Measurements from ENCODE around the gene CACNA2D4.

CACNA2D4 gene, protein sequence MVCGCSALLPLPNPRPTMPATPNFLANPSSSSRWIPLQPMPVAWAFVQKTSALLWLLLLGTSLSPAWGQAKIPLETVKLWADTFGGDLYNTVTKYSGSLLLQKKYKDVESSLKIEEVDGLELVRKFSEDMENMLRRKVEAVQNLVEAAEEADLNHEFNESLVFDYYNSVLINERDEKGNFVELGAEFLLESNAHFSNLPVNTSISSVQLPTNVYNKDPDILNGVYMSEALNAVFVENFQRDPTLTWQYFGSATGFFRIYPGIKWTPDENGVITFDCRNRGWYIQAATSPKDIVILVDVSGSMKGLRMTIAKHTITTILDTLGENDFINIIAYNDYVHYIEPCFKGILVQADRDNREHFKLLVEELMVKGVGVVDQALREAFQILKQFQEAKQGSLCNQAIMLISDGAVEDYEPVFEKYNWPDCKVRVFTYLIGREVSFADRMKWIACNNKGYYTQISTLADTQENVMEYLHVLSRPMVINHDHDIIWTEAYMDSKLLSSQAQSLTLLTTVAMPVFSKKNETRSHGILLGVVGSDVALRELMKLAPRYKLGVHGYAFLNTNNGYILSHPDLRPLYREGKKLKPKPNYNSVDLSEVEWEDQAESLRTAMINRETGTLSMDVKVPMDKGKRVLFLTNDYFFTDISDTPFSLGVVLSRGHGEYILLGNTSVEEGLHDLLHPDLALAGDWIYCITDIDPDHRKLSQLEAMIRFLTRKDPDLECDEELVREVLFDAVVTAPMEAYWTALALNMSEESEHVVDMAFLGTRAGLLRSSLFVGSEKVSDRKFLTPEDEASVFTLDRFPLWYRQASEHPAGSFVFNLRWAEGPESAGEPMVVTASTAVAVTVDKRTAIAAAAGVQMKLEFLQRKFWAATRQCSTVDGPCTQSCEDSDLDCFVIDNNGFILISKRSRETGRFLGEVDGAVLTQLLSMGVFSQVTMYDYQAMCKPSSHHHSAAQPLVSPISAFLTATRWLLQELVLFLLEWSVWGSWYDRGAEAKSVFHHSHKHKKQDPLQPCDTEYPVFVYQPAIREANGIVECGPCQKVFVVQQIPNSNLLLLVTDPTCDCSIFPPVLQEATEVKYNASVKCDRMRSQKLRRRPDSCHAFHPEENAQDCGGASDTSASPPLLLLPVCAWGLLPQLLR

DNA sequence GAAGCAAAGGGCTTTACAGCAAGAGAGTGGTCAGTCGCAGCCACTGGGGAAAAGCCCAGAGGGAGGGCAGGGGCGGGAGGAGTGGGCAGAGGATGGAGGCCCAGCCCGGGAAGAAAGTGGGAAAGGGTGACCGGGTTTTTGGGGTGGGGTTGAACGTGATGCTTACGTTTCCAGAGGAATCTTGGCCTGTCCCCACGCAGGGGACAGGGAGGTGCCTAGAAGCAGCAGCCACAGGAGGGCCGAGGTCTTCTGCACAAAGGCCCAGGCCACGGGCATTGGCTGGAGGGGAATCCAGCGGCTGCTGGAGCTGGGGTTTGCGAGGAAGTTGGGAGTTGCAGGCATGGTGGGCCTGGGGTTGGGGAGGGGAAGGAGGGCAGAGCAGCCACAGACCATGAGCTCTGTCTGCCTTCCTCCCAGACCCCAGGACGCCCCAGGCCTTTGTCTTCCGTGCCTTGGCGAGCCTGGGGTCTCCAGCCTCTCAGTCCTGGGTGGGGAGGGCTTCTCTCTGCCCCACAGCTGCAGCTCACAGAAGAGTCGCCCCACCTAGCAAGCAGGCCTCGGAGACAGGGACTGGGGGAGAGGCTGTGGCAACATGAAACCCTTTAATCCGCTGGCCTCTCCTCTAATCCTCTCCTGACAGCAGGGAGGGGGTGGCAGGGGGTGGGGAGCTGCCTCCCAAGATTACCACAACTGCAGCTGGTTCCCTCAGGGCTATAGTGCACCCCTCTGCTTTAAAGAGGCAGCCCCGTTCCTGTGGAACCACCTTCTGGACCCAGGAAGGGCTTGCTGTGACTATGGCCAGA, at the start of gene CACNA2D4:
TSS of gene CACNA2D4 (minus strand) at position 572 of the 803 bp plus-strand sequence. CDS start at position 393, 179 bp downstream.
- no peaks in the 10 kb centered on the region for H3K9me3 ChIP-seq (ENCODE audit: control insufficient read depth, insufficient read depth, low read depth, low read length)
- H3K27ac ChIP-seq (ENCODE audit: low read depth, low read length) = no peak within 1 kb of the TSS
- H3K9ac ChIP-seq (ENCODE audit: low read length) = no peak within 1 kb of the TSS

DNA sequence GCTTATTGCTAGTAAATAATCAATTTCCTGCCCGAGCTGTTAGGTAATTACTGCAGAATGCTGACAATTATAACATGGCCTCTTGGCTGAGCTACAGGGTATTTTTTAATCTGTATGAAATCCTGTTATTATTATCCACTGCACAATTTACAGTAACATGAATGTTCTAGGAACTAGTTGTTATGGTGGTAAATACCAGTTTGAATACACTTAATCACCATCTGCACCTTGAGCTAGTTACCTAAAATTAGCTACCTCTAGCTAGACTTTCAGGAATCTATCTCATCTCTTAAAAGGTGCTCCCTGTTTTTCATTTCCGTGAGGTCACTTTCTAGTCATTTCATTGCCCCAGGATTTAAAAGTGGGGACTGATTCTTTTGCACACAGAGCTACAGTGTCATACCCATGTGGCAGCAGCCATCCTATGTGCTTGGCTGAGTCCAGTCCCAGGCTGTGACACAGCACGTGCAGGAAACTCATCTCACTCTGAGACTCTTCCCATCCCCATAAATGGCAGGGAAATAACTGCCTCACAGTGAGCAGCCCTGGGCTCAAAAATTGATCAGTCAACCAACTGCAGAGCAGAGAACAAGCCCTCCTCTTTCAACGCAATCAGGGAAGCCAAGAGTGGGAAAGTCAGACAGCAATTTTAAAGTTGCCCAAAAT, 48.2 kb upstream of the CACNA2D4 start:
- no peak overlapping the region for H3K9ac ChIP-seq (ENCODE audit: low read length)
- no peaks in the 10 kb centered on the region for H3K27me3 ChIP-seq (ENCODE audit: control insufficient read depth, insufficient read depth, low read length)
- H3K9me3 ChIP-seq (ENCODE audit: control insufficient read depth, insufficient read depth, low read depth, low read length) = no peaks in the 10 kb centered on the region
- no peak overlapping the region for H3K4me3 ChIP-seq (ENCODE audit: low read depth, low read length)
- peaks cover 23% of the 10 kb centered on the region for H3K36me3 ChIP-seq (ENCODE audit: control insufficient read depth, insufficient read depth, low read length)
- no peak overlapping the region for H3K27ac ChIP-seq (ENCODE audit: low read depth, low read length)
- peaks cover 9% of the 10 kb centered on the region; the same call in 1 of the 2 replicates for H3K4me1 ChIP-seq (ENCODE audit: control insufficient read depth, insufficient read depth, low read length)

More for the DNA sequence above, at the start of gene CACNA2D4:
- no peaks in the 10 kb centered on the region for H3K27me3 ChIP-seq (ENCODE audit: control insufficient read depth, insufficient read depth, low read length)
- peaks cover 10% of the 10 kb centered on the region; the same call in 1 of the 2 replicates for H3K4me1 ChIP-seq (ENCODE audit: control insufficient read depth, insufficient read depth, low read length)
- no peaks in the 10 kb centered on the region for H3K36me3 ChIP-seq (ENCODE audit: control insufficient read depth, insufficient read depth, low read length)
- H3K4me3 ChIP-seq (ENCODE audit: low read depth, low read length) = no peak within 1 kb of the TSS

DNA sequence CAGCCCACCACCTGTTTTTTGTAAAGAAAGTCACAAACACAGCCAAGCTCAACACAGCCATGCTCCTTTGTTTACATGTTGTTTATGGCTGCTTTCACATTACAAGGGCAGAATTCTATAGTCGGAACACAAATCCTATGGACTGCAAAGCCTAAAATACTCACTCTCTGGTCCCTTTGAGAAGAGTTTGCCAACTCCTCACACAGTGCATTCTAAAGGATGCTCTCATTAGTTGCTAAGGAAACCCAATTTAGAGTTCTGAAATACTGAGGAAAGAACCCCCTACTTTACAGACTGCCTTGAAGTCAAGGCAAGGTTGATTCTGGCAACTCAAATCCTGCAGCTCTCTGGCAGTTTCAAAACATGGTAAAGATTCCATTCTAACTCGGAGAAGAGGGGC, 47.5 kb upstream of the CACNA2D4 start:
- Histone ChIP-seq H3K9me3 (ENCODE audit: control insufficient read depth, insufficient read depth, low read depth, low read length) (no peaks in the 10 kb centered on the region), H3K4me1 (ENCODE audit: control insufficient read depth, insufficient read depth, low read length) (peaks cover 9% of the 10 kb centered on the region; the same call in 1 of the 2 replicates)

DNA sequence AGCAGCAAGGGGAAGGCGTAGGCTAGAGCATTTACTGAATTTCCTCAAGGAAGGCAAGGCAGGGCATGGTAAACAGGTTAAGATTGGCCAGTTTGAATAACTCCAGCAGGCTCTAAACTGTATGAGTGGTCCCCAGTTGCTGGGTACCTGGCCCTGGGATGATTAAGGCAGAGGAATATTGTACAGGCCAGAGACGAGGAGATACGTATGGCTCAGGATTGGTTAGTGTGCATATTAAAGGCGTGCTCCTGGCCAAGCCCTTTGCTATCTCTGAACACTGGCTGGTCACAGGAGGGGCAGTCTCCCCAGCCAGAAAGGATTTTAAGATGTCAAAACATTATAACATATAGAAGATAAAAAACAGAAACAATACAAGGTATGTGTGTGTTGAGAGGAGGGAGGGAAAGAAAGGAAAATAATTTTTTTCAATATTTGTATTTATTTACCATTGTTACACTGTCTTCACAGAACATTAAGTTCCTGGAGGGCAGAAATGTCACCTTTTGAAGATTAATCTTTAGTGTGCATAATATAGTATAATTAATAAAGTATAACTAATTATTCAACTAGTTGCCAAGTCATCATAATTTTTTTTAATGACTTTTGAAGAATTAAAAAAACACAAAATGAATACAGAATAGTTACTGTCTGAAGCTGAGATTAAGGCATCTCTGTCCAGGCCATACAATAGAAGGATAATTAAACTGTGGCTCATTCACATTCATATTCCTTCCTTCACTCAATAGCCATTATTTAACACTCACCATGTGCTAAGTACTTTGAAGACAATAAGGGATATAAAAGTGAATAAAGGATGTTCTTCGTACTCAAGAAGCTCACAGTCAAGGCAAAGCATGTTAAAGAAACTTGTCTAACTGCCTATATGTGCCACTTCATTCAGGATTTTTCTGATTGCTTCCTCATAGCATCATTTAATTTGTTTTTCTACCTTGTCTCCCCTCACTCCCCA, 43.9 kb upstream of the CACNA2D4 start:
- Histone ChIP-seq H3K4me3 (ENCODE audit: low read depth, low read length) (no peak overlapping the region), H3K4me1 (ENCODE audit: control insufficient read depth, insufficient read depth, low read length) (peaks cover 6% of the 10 kb centered on the region; the same call in 1 of the 2 replicates), H3K9ac (ENCODE audit: low read length) (no peak overlapping the region), H3K36me3 (ENCODE audit: control insufficient read depth, insufficient read depth, low read length) (peaks cover 28% of the 10 kb centered on the region), H3K9me3 (ENCODE audit: control insufficient read depth, insufficient read depth, low read depth, low read length) (peaks cover 6% of the 10 kb centered on the region), H3K27me3 (ENCODE audit: control insufficient read depth, insufficient read depth, low read length) (no peaks in the 10 kb centered on the region), H3K27ac (ENCODE audit: low read depth, low read length) (no peak overlapping the region)

More for the DNA sequence above, 47.5 kb upstream of the CACNA2D4 start:
- no peak overlapping the region for H3K9ac ChIP-seq (ENCODE audit: low read length)
- peaks cover 24% of the 10 kb centered on the region for H3K36me3 ChIP-seq (ENCODE audit: control insufficient read depth, insufficient read depth, low read length)
- H3K27me3 ChIP-seq (ENCODE audit: control insufficient read depth, insufficient read depth, low read length) = no peaks in the 10 kb centered on the region
- no peak overlapping the region for H3K27ac ChIP-seq (ENCODE audit: low read depth, low read length)
- no peak overlapping the region for H3K4me3 ChIP-seq (ENCODE audit: low read depth, low read length)

DNA sequence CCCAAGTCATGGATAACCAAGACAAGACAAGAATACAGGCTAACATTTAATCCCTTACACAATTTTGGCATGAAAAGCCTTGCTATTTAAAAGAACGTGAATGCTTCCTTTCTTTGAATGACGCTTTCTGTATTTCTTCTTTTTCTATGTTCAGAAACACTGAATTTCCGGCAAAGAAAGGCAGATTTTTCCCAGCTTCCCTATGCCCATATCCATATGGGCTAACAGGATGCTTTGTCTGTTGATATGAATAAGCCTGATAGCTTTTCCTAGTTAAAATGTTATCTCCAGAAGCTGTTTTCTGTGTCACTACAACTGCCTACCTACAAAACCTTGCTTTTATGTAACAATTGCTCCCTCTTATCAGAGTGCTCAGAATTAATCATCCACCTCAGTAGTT, 38.3 kb upstream of the CACNA2D4 start:
- H3K9ac ChIP-seq (ENCODE audit: low read length) = no peak overlapping the region
- no peaks in the 10 kb centered on the region for H3K4me1 ChIP-seq (ENCODE audit: control insufficient read depth, insufficient read depth, low read length)
- no peak overlapping the region for H3K4me3 ChIP-seq (ENCODE audit: low read depth, low read length)
- peaks cover 6% of the 10 kb centered on the region for H3K9me3 ChIP-seq (ENCODE audit: control insufficient read depth, insufficient read depth, low read depth, low read length)
- no peaks in the 10 kb centered on the region for H3K27me3 ChIP-seq (ENCODE audit: control insufficient read depth, insufficient read depth, low read length)
- peaks cover 22% of the 10 kb centered on the region for H3K36me3 ChIP-seq (ENCODE audit: control insufficient read depth, insufficient read depth, low read length)
- H3K27ac ChIP-seq (ENCODE audit: low read depth, low read length) = no peak overlapping the region

DNA sequence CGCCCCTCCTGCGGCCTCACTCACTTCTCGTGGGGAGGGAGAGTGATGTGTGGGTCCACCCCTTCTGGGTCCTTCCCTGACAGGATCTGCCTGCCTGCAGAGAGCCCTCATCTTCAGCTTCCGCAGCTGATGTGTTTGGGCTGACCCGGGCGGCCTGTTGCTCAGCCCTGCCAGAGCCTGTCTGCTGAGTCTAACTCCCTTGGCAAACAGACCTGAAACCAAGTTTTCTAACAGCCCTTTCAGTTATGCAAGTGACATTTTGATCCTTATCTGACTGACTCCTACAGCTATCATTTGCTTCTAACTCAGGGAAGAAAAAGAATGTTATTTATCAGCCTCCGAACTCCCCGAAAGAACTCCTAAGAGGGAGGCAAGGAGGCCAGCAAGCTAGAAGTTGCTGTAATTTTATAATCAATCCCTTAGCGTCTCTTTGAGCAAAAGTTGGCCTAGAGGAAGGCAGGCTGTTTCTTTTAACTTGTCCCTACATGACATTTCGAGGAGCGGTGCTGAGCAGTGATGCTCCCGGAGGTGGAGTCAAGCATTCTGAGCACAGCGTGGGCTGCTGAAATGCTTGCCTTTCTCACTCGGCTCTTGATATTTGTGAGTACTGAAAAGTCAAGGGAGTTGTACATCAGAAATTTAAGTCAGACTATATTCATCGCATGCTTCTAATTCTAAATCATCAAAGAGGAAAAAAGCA, 31.5 kb upstream of the CACNA2D4 start:
- H3K4me3 ChIP-seq (ENCODE audit: low read depth, low read length) = no peak overlapping the region
- peaks cover 74% of the 10 kb centered on the region for H3K36me3 ChIP-seq (ENCODE audit: control insufficient read depth, insufficient read depth, low read length)
- no peaks in the 10 kb centered on the region for H3K27me3 ChIP-seq (ENCODE audit: control insufficient read depth, insufficient read depth, low read length)
- H3K4me1 ChIP-seq (ENCODE audit: control insufficient read depth, insufficient read depth, low read length) = peaks cover 3% of the 10 kb centered on the region; the same call in 1 of the 2 replicates
- H3K27ac ChIP-seq (ENCODE audit: low read depth, low read length) = no peak overlapping the region
- H3K9ac ChIP-seq (ENCODE audit: low read length) = no peak overlapping the region
- H3K9me3 ChIP-seq (ENCODE audit: control insufficient read depth, insufficient read depth, low read depth, low read length) = no peaks in the 10 kb centered on the region

DNA sequence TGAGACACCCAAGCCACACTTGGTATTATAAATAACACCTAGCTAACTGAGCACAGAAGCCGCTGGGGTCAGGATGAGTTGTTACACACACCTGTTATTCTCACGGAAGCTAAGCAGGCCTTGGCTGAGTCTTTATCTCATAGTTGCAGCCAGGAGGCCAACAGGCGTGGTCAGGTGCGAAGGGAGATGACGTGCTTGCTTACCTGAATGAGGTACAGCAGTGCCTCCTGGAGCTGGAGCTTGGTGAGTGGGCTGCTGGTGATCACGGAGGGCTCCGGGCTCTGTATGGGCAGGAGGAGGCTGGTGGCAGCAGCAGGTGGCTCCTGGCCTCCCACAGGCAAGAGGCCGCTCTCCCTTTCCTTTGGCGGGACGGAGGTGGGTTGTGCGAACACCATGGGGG, 30.4 kb upstream of the CACNA2D4 start:
- H3K4me1 ChIP-seq (ENCODE audit: control insufficient read depth, insufficient read depth, low read length) = peaks cover 3% of the 10 kb centered on the region; the same call in 1 of the 2 replicates
- no peak overlapping the region for H3K27ac ChIP-seq (ENCODE audit: low read depth, low read length)
- H3K4me3 ChIP-seq (ENCODE audit: low read depth, low read length) = no peak overlapping the region
- peaks cover 71% of the 10 kb centered on the region for H3K36me3 ChIP-seq (ENCODE audit: control insufficient read depth, insufficient read depth, low read length)
- no peak overlapping the region for H3K9ac ChIP-seq (ENCODE audit: low read length)
- no peaks in the 10 kb centered on the region for H3K27me3 ChIP-seq (ENCODE audit: control insufficient read depth, insufficient read depth, low read length)
- H3K9me3 ChIP-seq (ENCODE audit: control insufficient read depth, insufficient read depth, low read depth, low read length) = no peaks in the 10 kb centered on the region

DNA sequence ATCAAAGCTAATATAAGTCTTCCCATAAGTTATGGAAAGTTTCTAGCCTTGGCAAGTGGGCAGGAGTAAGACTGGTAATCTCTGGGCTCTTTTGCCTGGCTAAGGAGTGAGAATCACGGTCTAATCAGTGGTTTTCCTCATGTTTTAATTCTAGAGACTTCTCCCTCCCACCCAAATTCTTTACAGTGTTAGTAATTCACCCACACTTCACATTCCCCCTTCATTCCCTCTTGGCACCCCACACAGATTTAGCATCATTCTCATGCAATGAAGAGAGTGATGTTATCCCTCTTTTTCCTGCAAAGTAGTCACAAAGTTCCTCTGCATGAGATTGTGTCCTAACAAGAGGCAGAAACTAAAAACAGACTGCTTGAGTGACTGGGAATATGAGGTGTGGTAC, 28.6 kb upstream of the CACNA2D4 start:
- no peak overlapping the region for H3K4me3 ChIP-seq (ENCODE audit: low read depth, low read length)
- H3K4me1 ChIP-seq (ENCODE audit: control insufficient read depth, insufficient read depth, low read length) = peaks cover 3% of the 10 kb centered on the region; the same call in 1 of the 2 replicates
- no peak overlapping the region for H3K9ac ChIP-seq (ENCODE audit: low read length)
- no peaks in the 10 kb centered on the region for H3K9me3 ChIP-seq (ENCODE audit: control insufficient read depth, insufficient read depth, low read depth, low read length)
- peaks cover 61% of the 10 kb centered on the region for H3K36me3 ChIP-seq (ENCODE audit: control insufficient read depth, insufficient read depth, low read length)
- H3K27me3 ChIP-seq (ENCODE audit: control insufficient read depth, insufficient read depth, low read length) = no peaks in the 10 kb centered on the region
- H3K27ac ChIP-seq (ENCODE audit: low read depth, low read length) = no peak overlapping the region

DNA sequence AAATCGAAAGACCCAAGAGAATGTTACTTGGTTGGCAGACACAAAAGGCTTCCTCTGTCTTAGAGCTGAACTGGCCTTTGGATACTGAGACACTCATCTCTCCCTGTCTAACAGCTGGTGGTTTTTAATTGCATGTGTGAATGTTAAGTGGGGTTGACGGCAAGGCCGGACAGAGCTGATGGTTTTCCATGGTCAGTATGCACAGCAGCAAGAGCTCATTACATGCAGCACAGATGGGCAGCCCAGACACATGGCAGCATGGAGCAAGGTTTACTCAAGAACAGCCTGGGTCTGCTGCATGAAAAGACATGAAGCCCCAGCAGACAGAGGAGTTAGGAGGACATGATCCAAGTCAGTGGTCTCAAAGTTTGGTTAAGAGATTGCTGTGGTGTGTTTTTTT, 27.8 kb upstream of the CACNA2D4 start:
- Histone ChIP-seq H3K36me3 (ENCODE audit: control insufficient read depth, insufficient read depth, low read length) (peaks cover 53% of the 10 kb centered on the region), H3K27ac (ENCODE audit: low read depth, low read length) (no peak overlapping the region), H3K9me3 (ENCODE audit: control insufficient read depth, insufficient read depth, low read depth, low read length) (no peaks in the 10 kb centered on the region), H3K4me3 (ENCODE audit: low read depth, low read length) (no peak overlapping the region), H3K4me1 (ENCODE audit: control insufficient read depth, insufficient read depth, low read length) (peaks cover 3% of the 10 kb centered on the region; the same call in 1 of the 2 replicates), H3K9ac (ENCODE audit: low read length) (no peak overlapping the region), H3K27me3 (ENCODE audit: control insufficient read depth, insufficient read depth, low read length) (no peaks in the 10 kb centered on the region)

Measured in HUES6 (cell line).